Fibroblast of villous mesenchyme (primary cell): ENCODE results near the gene SLC22A23. TPM values are rescaled to one million over a fixed set of nuclear protein-coding genes. Genes with fewer than 3 reads are reported as not detected.

ENCODE experiments used
- DNase-seq: peaks from one replicate; pipeline ENCODE4 v3.0.0-alpha.2; 2010; ENCODE audit warnings: low read depth
- H3K4me3 ChIP-seq: 2 replicates; pipeline ENCODE4 v1.5.1; 2011; ENCODE audit warnings: low read depth, mild to moderate bottlenecking, low read length
- CTCF ChIP-seq: IDR thresholded peaks from 2 replicates; pipeline ENCODE4 v1.5.1; 2012; ENCODE audit warnings: low read depth, mild to moderate bottlenecking, low read length; ENCODE audit not compliant: insufficient read depth
- total RNA-seq: library from RNA; depleted of rRNA; stranded (reverse); fragments of >200 nt; gene quantifications from 2 replicates; pipeline ENCODE4 v1.2.3, GENCODE V29; 2012

Gene SLC22A23
- total RNA-seq, 1 donor: 2.2 TPM

- no peak for TF ChIP-seq CTCF
- no peak for DNase-seq
- H3K4me3 ChIP-seq: no peak overlapping the region
These were observed 102.9 kb downstream of the SLC22A23 start for GRCh38 chr6:3353939-3354338.

GRCh38 chr6:3353213-3353903 lies 103.5 kb downstream of the SLC22A23 start:
- H3K4me3 ChIP-seq: no peak overlapping the region
- TF ChIP-seq CTCF: no peak
- DNase-seq: no peak

- no peak overlapping the region for H3K4me3 ChIP-seq
- no peak for TF ChIP-seq CTCF
- DNase-seq: no peak
These were observed 104.2 kb downstream of the SLC22A23 start for GRCh38 chr6:3352678-3353077.

- H3K4me3 ChIP-seq: no peak overlapping the region
- no peak for TF ChIP-seq CTCF
- DNase-seq: no peak
These were observed 104.9 kb downstream of the SLC22A23 start for GRCh38 chr6:3351829-3352524.

GRCh38 chr6:3351105-3351676 lies 105.7 kb downstream of the SLC22A23 start:
- H3K4me3 ChIP-seq: no peak overlapping the region
- no peak for DNase-seq
- TF ChIP-seq CTCF: no peak

GRCh38 chr6:3350252-3350796 lies 106.5 kb downstream of the SLC22A23 start:
- no peak overlapping the region for H3K4me3 ChIP-seq
- no peak for TF ChIP-seq CTCF
- DNase-seq: no peak
